ENCODE results near the gene PDE10A.
"Not testable (repeated sequence)": the region's sequence is repeated elsewhere in the genome, so short reads cannot be mapped to it uniquely, and the experiment has no call there.

Gene PDE10A

DNA sequence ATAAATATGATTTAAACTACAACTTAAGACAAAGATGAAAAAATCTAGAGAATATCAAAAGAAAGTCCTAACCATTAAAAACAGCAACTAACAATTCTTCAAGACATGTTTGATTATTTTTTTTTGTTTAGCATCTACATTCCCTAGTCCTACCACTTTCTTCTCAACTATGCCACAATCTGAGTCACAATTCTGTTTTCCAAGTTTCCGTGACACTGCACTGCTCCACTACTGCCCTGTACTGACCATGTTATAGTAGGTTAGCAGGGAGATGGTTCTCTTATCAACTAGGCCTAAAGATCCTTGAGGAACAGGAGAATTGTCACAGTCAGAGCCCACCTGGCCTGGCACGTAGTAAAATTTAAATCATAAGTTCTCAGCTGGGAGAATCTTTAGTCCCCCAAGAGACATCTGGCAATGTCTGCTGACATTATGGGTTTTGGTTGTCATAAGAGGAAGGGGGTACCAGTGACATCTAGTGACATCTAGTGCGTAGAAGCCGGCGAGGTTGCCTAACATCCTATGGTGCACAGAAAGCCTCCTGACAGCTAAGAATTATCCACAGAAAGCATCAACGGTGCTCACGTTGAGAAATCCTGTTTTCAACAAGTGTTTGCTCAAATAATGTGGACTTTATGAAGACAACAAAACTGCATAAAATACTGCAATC lies 100.5 kb downstream of the PDE10A start:
- Histone ChIP-seq H3K36me3 (ENCODE audit: control insufficient read depth, insufficient read depth, low read length) (no peaks in the 10 kb centered on the region), H3K27me3 (ENCODE audit: control insufficient read depth, insufficient read depth, low read length) (no peaks in the 10 kb centered on the region), H3K4me1 (ENCODE audit: control insufficient read depth, insufficient read depth, low read length) (no peaks in the 10 kb centered on the region), H3K9me3 (ENCODE audit: control insufficient read depth, insufficient read depth, low read length) (peaks cover 4% of the 10 kb centered on the region), H3K4me3 (ENCODE audit: low read depth, low read length) (no peak overlapping the region), H3K9ac (ENCODE audit: low read depth, low read length) (no peak overlapping the region), H3K27ac (ENCODE audit: low read depth, low read length) (no peak overlapping the region)

DNA sequence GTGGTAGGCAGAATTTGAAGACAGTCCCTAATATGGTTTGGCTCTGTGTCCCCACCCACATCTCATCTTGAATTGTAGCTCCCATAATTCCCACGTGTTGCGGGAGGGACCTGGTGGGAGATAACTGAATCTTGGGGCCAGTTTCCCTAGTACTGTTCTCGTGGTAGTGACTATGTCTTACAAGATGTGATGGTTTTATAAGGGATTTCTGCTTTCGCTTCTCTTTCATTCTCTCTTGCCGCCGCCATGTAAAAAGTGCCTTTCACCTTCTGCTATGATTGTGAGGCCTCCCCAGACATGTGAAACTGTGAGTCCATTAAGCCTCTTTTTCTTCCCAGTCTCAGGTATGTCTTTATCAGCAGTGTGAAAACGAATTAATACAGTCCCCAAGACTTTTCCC lies 103.4 kb downstream of the PDE10A start:
- H3K9me3 ChIP-seq (ENCODE audit: control insufficient read depth, insufficient read depth, low read length), result peaks cover 4% of the 10 kb centered on the region
- H3K9ac ChIP-seq (ENCODE audit: low read depth, low read length), result no peak overlapping the region
- H3K27me3 ChIP-seq (ENCODE audit: control insufficient read depth, insufficient read depth, low read length), result no peaks in the 10 kb centered on the region
- no peaks in the 10 kb centered on the region for H3K36me3 ChIP-seq (ENCODE audit: control insufficient read depth, insufficient read depth, low read length)
- no peak overlapping the region for H3K27ac ChIP-seq (ENCODE audit: low read depth, low read length)
- H3K4me3 ChIP-seq (ENCODE audit: low read depth, low read length), result no peak overlapping the region
- H3K4me1 ChIP-seq (ENCODE audit: control insufficient read depth, insufficient read depth, low read length), result no peaks in the 10 kb centered on the region

DNA sequence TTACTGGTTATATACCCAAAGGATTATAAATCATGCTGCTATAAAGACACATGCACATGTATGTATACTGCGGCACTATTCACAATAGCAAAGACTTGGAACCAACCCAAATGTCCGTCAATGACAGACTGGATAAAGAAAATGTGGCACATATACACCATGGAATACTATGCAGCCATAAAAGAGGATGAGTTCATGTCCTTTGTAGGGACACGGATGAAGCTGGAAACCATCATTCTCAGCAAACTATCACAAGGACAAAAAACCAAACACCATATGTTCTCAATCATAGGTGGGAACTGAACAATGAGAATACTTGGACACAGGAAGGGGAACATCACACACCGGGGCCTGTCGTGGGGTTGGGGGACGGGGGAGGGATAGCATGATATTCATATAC lies 104.9 kb downstream of the PDE10A start:
- not testable (repeated sequence) for H3K4me1 ChIP-seq (ENCODE audit: control insufficient read depth, insufficient read depth, low read length); H3K36me3 ChIP-seq (ENCODE audit: control insufficient read depth, insufficient read depth, low read length); H3K27ac ChIP-seq (ENCODE audit: low read depth, low read length); H3K9me3 ChIP-seq (ENCODE audit: control insufficient read depth, insufficient read depth, low read length); H3K9ac ChIP-seq (ENCODE audit: low read depth, low read length); H3K4me3 ChIP-seq (ENCODE audit: low read depth, low read length); H3K27me3 ChIP-seq (ENCODE audit: control insufficient read depth, insufficient read depth, low read length)

DNA sequence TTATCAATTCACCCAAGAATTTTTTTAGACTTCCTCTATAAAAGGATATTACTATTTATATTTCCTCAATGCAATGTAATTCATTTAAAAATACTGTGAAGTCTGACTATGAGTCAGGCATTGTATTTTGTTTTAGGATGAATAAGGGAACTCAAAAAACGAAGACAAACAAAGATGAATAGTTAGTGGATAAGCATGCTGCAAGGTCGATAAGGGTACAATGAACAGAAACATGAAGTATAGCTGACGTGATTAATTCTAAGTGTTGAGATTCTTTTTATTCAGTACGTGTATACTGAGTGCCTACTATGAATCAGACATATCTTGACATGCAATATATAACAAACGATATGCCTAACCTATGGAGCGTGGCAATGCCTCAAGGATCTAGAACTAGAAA lies 105.4 kb downstream of the PDE10A start:
- H3K9me3 ChIP-seq (ENCODE audit: control insufficient read depth, insufficient read depth, low read length), result peaks cover 4% of the 10 kb centered on the region
- no peaks in the 10 kb centered on the region for H3K27me3 ChIP-seq (ENCODE audit: control insufficient read depth, insufficient read depth, low read length)
- H3K27ac ChIP-seq (ENCODE audit: low read depth, low read length), result no peak overlapping the region
- peaks cover 14% of the 10 kb centered on the region for H3K4me1 ChIP-seq (ENCODE audit: control insufficient read depth, insufficient read depth, low read length)
- H3K36me3 ChIP-seq (ENCODE audit: control insufficient read depth, insufficient read depth, low read length), result no peaks in the 10 kb centered on the region
- no peak overlapping the region for H3K4me3 ChIP-seq (ENCODE audit: low read depth, low read length)
- H3K9ac ChIP-seq (ENCODE audit: low read depth, low read length), result no peak overlapping the region

DNA sequence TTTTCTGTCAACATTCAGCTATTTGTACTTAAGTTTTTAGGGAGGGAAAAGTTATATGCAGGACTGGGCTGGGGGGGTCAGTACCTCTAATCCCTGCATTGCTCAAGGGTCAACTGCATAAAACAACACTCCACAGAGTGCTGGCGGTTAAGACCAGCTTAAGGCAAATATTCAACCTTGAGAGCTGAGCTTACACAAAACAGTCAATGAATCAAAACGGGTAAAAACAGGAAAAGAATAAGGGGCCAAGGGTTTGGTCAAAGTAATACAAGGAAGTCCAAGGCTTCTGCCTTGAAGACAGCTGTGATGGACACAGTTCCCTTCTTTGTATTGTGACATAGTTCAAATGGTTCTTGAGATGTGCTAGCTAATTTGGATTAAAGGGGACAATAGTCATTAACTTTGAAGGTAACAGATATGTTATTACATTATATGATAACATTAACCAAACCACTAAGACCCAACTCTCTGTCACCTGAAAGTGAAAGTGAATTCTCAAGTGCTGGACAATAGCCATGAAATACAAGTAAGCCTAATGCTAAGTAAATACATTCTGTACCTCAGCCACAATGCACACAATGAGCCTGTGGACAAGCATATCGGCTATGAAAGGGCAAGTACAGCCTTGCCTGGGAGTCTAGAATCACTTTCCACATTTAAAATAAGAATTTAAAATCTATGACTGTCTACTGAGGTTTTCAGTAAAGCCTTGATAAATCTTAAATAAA lies 106.8 kb downstream of the PDE10A start:
- H3K4me3 ChIP-seq (ENCODE audit: low read depth, low read length), result no peak overlapping the region
- H3K27ac ChIP-seq (ENCODE audit: low read depth, low read length), result no peak overlapping the region
- H3K4me1 ChIP-seq (ENCODE audit: control insufficient read depth, insufficient read depth, low read length), result peaks cover 25% of the 10 kb centered on the region
- H3K27me3 ChIP-seq (ENCODE audit: control insufficient read depth, insufficient read depth, low read length), result no peaks in the 10 kb centered on the region; the same call in 1 of the 2 replicates
- peaks cover 4% of the 10 kb centered on the region for H3K9me3 ChIP-seq (ENCODE audit: control insufficient read depth, insufficient read depth, low read length)
- H3K9ac ChIP-seq (ENCODE audit: low read depth, low read length), result no peak overlapping the region
- H3K36me3 ChIP-seq (ENCODE audit: control insufficient read depth, insufficient read depth, low read length), result no peaks in the 10 kb centered on the region

DNA sequence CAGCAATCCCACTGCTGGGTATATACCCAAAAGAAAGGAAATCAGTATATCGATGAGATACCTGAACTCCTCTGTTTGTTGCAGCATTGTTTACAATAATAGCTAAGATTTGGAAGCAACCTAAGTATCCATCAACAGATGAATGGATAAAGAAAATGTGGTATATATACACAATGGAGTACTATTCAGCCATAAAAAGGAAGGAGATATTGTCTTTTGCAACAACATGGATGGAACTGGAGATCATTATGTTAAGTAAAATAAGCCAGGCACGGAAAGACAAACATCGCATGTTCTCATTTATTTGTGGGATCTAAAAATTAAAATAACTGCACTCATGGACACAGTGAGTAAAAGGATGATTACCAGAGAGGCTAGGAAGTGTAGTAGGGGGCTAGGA lies 108.4 kb downstream of the PDE10A start:
- H3K36me3 ChIP-seq (ENCODE audit: control insufficient read depth, insufficient read depth, low read length); H3K27me3 ChIP-seq (ENCODE audit: control insufficient read depth, insufficient read depth, low read length): not testable (repeated sequence)

DNA sequence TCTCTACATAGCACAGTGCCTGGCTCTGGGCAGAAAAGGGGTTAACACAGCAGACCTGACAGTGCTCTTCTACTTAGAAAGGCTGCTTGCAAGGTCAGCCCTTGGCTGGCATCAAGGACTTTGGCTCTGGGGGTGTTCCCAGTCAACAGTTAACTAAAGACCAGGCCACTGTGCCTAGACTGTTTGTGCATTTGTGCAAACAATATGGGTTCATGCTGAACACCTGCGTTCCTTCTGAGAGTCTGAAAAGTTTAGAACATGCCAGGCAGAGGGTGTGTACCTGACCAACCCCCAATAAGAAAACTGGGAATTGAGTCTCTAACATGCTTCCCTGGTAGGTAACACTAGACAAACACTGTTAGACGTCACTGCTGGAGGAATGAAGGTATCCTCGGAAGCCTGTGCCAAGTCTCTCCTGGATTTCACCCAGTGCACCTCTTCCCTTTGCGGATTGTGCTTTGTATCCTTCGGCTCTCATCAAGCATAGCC lies 110.7 kb downstream of the PDE10A start:
- Histone ChIP-seq H3K27me3 (ENCODE audit: control insufficient read depth, insufficient read depth, low read length) (no peaks in the 10 kb centered on the region; the same call in 1 of the 2 replicates), H3K9me3 (ENCODE audit: control insufficient read depth, insufficient read depth, low read length) (no peaks in the 10 kb centered on the region), H3K27ac (ENCODE audit: low read depth, low read length) (no peak overlapping the region), H3K9ac (ENCODE audit: low read depth, low read length) (no peak overlapping the region), H3K36me3 (ENCODE audit: control insufficient read depth, insufficient read depth, low read length) (no peaks in the 10 kb centered on the region), H3K4me3 (ENCODE audit: low read depth, low read length) (no peak overlapping the region), H3K4me1 (ENCODE audit: control insufficient read depth, insufficient read depth, low read length) (peaks cover 25% of the 10 kb centered on the region)

More for the DNA sequence above, 108.4 kb downstream of the PDE10A start:
- not testable (repeated sequence) for H3K9ac ChIP-seq (ENCODE audit: low read depth, low read length); H3K27ac ChIP-seq (ENCODE audit: low read depth, low read length); H3K9me3 ChIP-seq (ENCODE audit: control insufficient read depth, insufficient read depth, low read length); H3K4me3 ChIP-seq (ENCODE audit: low read depth, low read length)
- peaks cover 25% of the 10 kb centered on the region for H3K4me1 ChIP-seq (ENCODE audit: control insufficient read depth, insufficient read depth, low read length)

DNA sequence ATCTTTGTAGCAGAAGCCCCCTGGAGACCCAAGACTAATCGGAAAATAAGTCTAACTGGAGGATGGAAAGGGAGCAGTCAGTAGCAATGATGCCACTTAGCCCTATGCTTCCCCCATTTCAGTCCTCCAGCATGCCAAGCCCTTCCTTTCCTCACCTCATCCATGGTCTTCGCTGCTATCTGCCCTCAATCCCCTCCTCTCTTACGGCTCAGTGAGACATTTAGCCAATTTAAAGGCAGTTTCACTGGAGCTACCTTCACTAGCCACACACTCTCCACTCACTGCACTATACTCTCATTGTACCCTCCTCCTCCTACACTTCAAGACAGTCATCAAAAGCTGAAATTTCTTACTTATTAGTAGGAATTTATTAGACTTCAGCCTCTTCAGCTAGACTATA lies 111.2 kb downstream of the PDE10A start:
- Histone ChIP-seq H3K4me3 (ENCODE audit: low read depth, low read length) (no peak overlapping the region), H3K4me1 (ENCODE audit: control insufficient read depth, insufficient read depth, low read length) (peaks cover 25% of the 10 kb centered on the region), H3K27ac (ENCODE audit: low read depth, low read length) (no peak overlapping the region), H3K9ac (ENCODE audit: low read depth, low read length) (no peak overlapping the region), H3K9me3 (ENCODE audit: control insufficient read depth, insufficient read depth, low read length) (no peaks in the 10 kb centered on the region), H3K36me3 (ENCODE audit: control insufficient read depth, insufficient read depth, low read length) (no peaks in the 10 kb centered on the region), H3K27me3 (ENCODE audit: control insufficient read depth, insufficient read depth, low read length) (no peaks in the 10 kb centered on the region; the same call in 1 of the 2 replicates)

DNA sequence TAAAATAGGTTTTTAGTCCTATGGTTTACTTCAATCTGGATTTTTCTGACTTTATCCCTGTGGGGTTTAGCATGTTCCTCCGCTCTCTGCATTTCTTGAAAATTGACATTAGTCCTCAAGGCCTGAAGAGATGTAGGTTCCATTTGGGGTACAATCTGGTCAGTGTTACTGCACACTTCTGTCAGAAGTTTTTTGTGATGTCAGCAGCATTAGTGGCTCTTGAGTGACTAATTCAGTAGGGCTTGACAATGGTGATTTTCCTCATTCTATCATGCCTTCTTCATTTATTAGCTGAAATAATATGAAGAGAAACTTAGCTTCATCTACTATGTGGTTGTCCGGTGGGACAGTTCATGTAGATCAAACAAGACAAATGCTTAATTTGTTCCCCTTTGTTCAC lies 114.6 kb downstream of the PDE10A start:
- Histone ChIP-seq H3K9me3 (ENCODE audit: control insufficient read depth, insufficient read depth, low read length) (no peaks in the 10 kb centered on the region), H3K36me3 (ENCODE audit: control insufficient read depth, insufficient read depth, low read length) (no peaks in the 10 kb centered on the region), H3K9ac (ENCODE audit: low read depth, low read length) (no peak overlapping the region), H3K27me3 (ENCODE audit: control insufficient read depth, insufficient read depth, low read length) (no peaks in the 10 kb centered on the region; the same call in 1 of the 2 replicates), H3K27ac (ENCODE audit: low read depth, low read length) (no peak overlapping the region), H3K4me1 (ENCODE audit: control insufficient read depth, insufficient read depth, low read length) (peaks cover 19% of the 10 kb centered on the region), H3K4me3 (ENCODE audit: low read depth, low read length) (no peak overlapping the region)

DNA sequence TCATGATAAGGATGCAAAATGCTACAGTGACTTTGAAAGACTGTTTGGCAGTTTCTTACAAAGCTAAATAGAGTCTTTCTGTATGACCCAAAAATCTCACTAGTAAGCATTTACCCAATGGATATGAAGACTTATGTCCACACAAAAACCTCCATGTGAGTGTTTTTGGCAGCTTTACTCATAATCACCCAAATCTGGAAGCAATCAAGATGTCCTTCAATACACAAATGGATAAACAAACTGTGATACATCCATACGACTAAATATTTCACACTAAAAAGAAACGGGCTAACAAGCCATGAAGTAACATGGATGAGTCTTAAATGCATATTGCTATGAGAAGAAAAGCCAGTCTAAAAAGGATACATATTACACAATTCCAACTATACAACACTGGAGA lies 117.2 kb downstream of the PDE10A start:
- H3K9ac ChIP-seq (ENCODE audit: low read depth, low read length), result no peak overlapping the region
- no peaks in the 10 kb centered on the region for H3K27me3 ChIP-seq (ENCODE audit: control insufficient read depth, insufficient read depth, low read length)
- H3K27ac ChIP-seq (ENCODE audit: low read depth, low read length), result no peak overlapping the region
- H3K9me3 ChIP-seq (ENCODE audit: control insufficient read depth, insufficient read depth, low read length), result no peaks in the 10 kb centered on the region
- H3K4me1 ChIP-seq (ENCODE audit: control insufficient read depth, insufficient read depth, low read length), result no peaks in the 10 kb centered on the region
- no peaks in the 10 kb centered on the region for H3K36me3 ChIP-seq (ENCODE audit: control insufficient read depth, insufficient read depth, low read length)
- no peak overlapping the region for H3K4me3 ChIP-seq (ENCODE audit: low read depth, low read length)

DNA sequence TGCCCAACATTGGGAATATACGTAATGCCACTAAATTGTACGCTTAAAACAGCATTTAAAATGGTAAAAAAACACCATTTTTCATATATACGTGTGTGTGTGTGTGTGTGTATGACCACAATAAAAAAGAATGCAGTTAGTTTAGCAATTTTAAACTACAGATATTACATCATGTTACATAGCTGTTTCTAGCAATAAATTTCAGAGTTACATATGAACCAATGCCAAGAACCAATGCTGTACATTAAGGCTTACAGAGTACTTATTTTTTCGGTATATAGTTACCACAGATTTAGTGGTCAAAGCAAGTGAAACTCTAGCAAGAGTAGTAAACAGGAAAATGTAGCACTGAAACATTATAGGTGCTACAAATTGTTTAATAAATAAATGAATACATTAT lies 119.3 kb downstream of the PDE10A start:
- H3K27me3 ChIP-seq (ENCODE audit: control insufficient read depth, insufficient read depth, low read length), result no peaks in the 10 kb centered on the region
- H3K4me3 ChIP-seq (ENCODE audit: low read depth, low read length), result no peak overlapping the region
- no peaks in the 10 kb centered on the region for H3K4me1 ChIP-seq (ENCODE audit: control insufficient read depth, insufficient read depth, low read length)
- no peaks in the 10 kb centered on the region for H3K36me3 ChIP-seq (ENCODE audit: control insufficient read depth, insufficient read depth, low read length)
- H3K27ac ChIP-seq (ENCODE audit: low read depth, low read length), result no peak overlapping the region
- no peak overlapping the region for H3K9ac ChIP-seq (ENCODE audit: low read depth, low read length)
- H3K9me3 ChIP-seq (ENCODE audit: control insufficient read depth, insufficient read depth, low read length), result no peaks in the 10 kb centered on the region

All from HUES48 (cell line).